A673 (cell line): ENCODE results near the gene CCR5AS.
"Not testable (repeated sequence)": the region's sequence is repeated elsewhere in the genome, so short reads cannot be mapped to it uniquely, and the experiment has no call there.

Source experiments
- BruUV-seq: library from RNA; stranded (reverse); fragments of 400-500 nt; replicated peaks from 2 replicates; lab custom pipeline; 2021; lab: Mats Ljungman, UMichigan
- CTCF ChIA-PET: fragments of 300-600 bp; sonication (Branson Sonifier 250); formaldehyde crosslinking; loops from one replicate; lab custom pipeline; 2022; ENCODE audit warnings: antibody characterized with exemption; lab: Charles Lee
- POLR2A ChIA-PET: fragments of 300-600 bp; sonication (Branson Sonifier 250); formaldehyde crosslinking; loops from one replicate; lab custom pipeline; 2022; ENCODE audit warnings: antibody characterized with exemption; ENCODE audit not compliant: low non-redundant PET; lab: Charles Lee
- DNase-seq: peaks from one replicate; pipeline ENCODE4 v3.0.0-alpha.2; 2015; ENCODE audit warnings: low spot score
- H3K27ac ChIP-seq: fragments of 200-600 bp; sonication (generic); 2 replicates; pipeline ENCODE4 v1.5.1; 2016; ENCODE audit warnings: mixed run types, low read depth, mild to moderate bottlenecking, mixed read lengths, antibody characterized with exemption, low read length; ENCODE audit not compliant: poor library complexity, severe bottlenecking
- H3K27me3 ChIP-seq: fragments of 200-600 bp; sonication (generic); replicated peaks from 2 replicates; pipeline ENCODE4 v1.6.1; 2017; ENCODE audit warnings: mixed run types, low read depth, mild to moderate bottlenecking, mixed read lengths, antibody characterized with exemption, low read length; ENCODE audit not compliant: insufficient read depth, poor library complexity
- H3K36me3 ChIP-seq: fragments of 200-600 bp; sonication (generic); 2 replicates; pipeline ENCODE4 v1.6.1; 2016; ENCODE audit warnings: mixed run types, mild to moderate bottlenecking, mixed read lengths, antibody characterized with exemption, low read length; ENCODE audit not compliant: insufficient read depth, poor library complexity, severe bottlenecking
- H3K4me1 ChIP-seq: fragments of 200-600 bp; sonication (generic); 2 replicates; pipeline ENCODE4 v1.6.1; 2017; ENCODE audit warnings: mixed run types, mild to moderate bottlenecking, mixed read lengths, antibody characterized with exemption, low read length; ENCODE audit not compliant: insufficient read depth, poor library complexity, severe bottlenecking
- H3K4me3 ChIP-seq: fragments of 200-600 bp; sonication (generic); 2 replicates; pipeline ENCODE4 v1.5.1; 2016; ENCODE audit warnings: low read depth, mixed run types, mild to moderate bottlenecking, mixed read lengths, low read length; ENCODE audit not compliant: poor library complexity, severe bottlenecking
- H3K9me3 ChIP-seq: fragments of 200-600 bp; sonication (generic); 2 replicates; pipeline ENCODE4 v1.6.1; 2016; ENCODE audit warnings: mixed run types, low read depth, mild to moderate bottlenecking, mixed read lengths, antibody characterized with exemption, low read length; ENCODE audit not compliant: poor library complexity, severe bottlenecking
- EZH2 ChIP-seq: fragments of 200-600 bp; sonication (generic); IDR thresholded peaks from 2 replicates; pipeline ENCODE4 v1.6.1; 2017; ENCODE audit warnings: borderline replicate concordance, low read depth, mild to moderate bottlenecking, mixed read lengths, antibody characterized with exemption, low read length; ENCODE audit not compliant: poor library complexity, severe bottlenecking
- intact Hi-C: fragments of 100-400 bp; cut with micrococcal nuclease; formaldehyde crosslinking; loops from one replicate; pipeline ENCODE4 v1.10.0; 2022; ENCODE audit not compliant: unreplicated experiment
- TF ChIP-seq, protein P1 (sequence below): fragments of 300-800, 200-600 bp; sonication (generic); conservative IDR thresholded peaks from 2 replicates; pipeline ENCODE4 v1.5.1; 2017; ENCODE audit warnings: low read depth, mild to moderate bottlenecking, antibody characterized with exemption, low read length, moderate library complexity, mixed read lengths

The CCR5AS gene

DNA sequence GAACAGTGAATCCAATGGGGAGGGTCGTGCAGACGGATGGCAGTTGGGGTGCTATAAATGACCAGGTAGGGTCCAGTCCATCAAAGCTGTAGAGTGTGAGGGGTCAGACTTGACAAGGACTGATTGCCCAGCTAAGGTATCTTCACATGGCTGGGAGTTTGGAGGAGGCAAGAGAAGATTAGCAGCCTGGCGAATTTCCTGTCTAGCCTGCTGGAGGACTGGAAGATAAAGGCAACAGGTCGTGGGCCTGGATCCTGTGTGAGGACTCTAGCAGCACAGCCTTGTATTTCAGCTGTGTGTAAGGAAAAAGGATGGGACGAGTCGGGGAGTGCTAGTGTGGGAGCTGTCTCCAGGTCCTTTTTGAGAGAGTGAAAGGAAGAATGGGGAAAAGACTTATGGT lies 17.6 kb downstream of the CCR5AS start:
- BruUV-seq: no TSS peak
- intact Hi-C loops: no loop called here
- H3K9me3 ChIP-seq: no peaks in the 10 kb centered on the region
- H3K4me3 ChIP-seq: no peak overlapping the region
- POLR2A ChIA-PET: no interaction called here
- TF ChIP-seq, protein P1, sequence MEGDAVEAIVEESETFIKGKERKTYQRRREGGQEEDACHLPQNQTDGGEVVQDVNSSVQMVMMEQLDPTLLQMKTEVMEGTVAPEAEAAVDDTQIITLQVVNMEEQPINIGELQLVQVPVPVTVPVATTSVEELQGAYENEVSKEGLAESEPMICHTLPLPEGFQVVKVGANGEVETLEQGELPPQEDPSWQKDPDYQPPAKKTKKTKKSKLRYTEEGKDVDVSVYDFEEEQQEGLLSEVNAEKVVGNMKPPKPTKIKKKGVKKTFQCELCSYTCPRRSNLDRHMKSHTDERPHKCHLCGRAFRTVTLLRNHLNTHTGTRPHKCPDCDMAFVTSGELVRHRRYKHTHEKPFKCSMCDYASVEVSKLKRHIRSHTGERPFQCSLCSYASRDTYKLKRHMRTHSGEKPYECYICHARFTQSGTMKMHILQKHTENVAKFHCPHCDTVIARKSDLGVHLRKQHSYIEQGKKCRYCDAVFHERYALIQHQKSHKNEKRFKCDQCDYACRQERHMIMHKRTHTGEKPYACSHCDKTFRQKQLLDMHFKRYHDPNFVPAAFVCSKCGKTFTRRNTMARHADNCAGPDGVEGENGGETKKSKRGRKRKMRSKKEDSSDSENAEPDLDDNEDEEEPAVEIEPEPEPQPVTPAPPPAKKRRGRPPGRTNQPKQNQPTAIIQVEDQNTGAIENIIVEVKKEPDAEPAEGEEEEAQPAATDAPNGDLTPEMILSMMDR: no peak
- no peak for TF ChIP-seq EZH2
- no peaks in the 10 kb centered on the region for H3K27me3 ChIP-seq
- CTCF ChIA-PET: no interaction called here
- no peak overlapping the region for H3K27ac ChIP-seq
- H3K4me1 ChIP-seq: no peaks in the 10 kb centered on the region
- no peaks in the 10 kb centered on the region for H3K36me3 ChIP-seq
- no peak for DNase-seq

DNA sequence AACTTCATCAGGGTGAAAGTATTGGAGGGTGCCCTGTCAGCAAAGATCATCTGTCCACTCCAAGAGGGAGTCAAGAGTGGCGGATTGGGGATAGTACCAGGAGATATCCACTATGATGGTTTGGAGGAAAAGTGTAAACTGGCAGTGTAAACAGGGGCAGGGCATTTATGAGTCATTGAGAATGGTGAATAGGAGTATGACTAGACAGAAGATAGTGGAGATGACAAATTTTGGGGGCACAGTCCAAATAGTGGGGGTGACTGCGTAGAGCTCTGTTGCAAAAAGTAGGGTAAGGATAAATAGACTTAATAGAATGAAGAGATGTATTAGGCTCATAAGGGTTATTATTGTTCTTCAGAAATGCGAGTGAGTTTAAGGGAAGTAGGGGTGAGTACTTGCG lies 18.0 kb downstream of the CCR5AS start:
- POLR2A ChIA-PET, H3K27me3 ChIP-seq, H3K27ac ChIP-seq, intact Hi-C loops, H3K36me3 ChIP-seq, CTCF ChIA-PET, H3K4me3 ChIP-seq, H3K9me3 ChIP-seq, BruUV-seq, DNase-seq, H3K4me1 ChIP-seq: not testable (repeated sequence)

DNA sequence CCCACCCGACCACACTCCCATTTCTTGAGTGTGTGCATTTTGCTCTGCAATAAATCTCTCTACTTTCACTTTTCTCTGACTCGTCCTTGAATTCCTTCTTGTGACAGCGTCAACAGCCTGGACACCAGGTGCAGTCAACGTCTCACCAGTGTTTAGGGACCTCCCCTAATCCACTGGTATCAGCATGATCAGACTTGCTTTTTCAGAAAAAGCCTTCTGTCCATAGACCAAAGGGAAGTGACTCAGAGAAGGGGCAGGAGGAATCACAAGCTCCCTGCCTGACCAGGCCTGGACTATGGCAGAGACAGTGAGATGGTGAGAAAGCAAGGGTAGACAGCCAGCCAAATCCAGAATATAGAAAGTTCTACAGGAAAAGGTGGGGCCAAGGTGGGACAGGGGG lies 20.7 kb downstream of the CCR5AS start:
- no peak overlapping the region for H3K4me3 ChIP-seq
- CTCF ChIA-PET: no interaction called here
- no peaks in the 10 kb centered on the region for H3K4me1 ChIP-seq
- no TSS peak for BruUV-seq
- DNase-seq: no peak
- H3K36me3 ChIP-seq: no peaks in the 10 kb centered on the region
- intact Hi-C loops: no loop called here
- no peak overlapping the region for H3K27ac ChIP-seq
- no peaks in the 10 kb centered on the region for H3K27me3 ChIP-seq
- no peaks in the 10 kb centered on the region for H3K9me3 ChIP-seq
- TF ChIP-seq, protein P1: no peak
- no peak for TF ChIP-seq EZH2
- POLR2A ChIA-PET: no interaction called here

DNA sequence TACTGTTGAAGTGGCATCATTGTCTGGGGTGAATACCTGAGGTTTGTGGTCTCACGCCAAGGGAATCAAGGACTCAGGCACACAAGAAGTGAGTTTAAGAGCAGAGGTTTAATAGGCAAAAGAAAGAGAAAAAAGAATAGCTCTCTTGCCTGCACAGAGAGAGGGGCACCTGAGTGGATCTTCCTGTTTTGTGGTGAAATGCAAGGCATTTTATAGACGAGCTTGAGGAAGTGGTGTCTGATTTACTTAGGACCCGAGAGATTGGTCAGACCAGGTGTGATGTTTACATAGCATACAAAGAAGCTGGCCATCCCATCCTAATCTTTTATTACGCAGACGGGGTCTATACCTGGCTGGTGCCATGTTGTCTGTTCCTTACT lies 22.9 kb downstream of the CCR5AS start:
- Histone ChIP-seq H3K4me3 (no peak overlapping the region), H3K36me3 (no peaks in the 10 kb centered on the region), H3K4me1 (no peaks in the 10 kb centered on the region), H3K9me3 (no peaks in the 10 kb centered on the region), H3K27me3 (no peaks in the 10 kb centered on the region), H3K27ac (no peak overlapping the region)
- BruUV-seq: no TSS peak
- intact Hi-C loops: no loop called here
- DNase-seq: no peak
- ChIA-PET POLR2A (no interaction called here), CTCF (no interaction called here)
- TF ChIP-seq EZH2: no peak
- TF ChIP-seq, protein P1: no peak
